Panc1 (cell line): ENCODE results near the gene COL5A2. TPM values are rescaled to one million over a fixed set of nuclear protein-coding genes. Genes with fewer than 3 reads are reported as not detected.

Source experiments
- ATAC-seq: fragments of 200-7000 bp; cut with Tn5 transposase; 2 replicates; pipeline ENCODE4 v1.9.1; 2020; ENCODE audit warnings: mild to moderate bottlenecking, moderate library complexity
- BruUV-seq: library from RNA; stranded (reverse); fragments of 400-500 nt; replicated peaks from 2 replicates; lab custom pipeline; 2021; lab: Mats Ljungman, UMichigan
- CTCF ChIA-PET: fragments of 300-600 bp; sonication (Branson Sonifier 250); formaldehyde crosslinking; loops from one replicate; lab custom pipeline; 2022; ENCODE audit warnings: antibody characterized with exemption; lab: Charles Lee
- POLR2A ChIA-PET: fragments of 300-600 bp; sonication (Branson Sonifier 250); formaldehyde crosslinking; loops from one replicate; lab custom pipeline; 2022; ENCODE audit warnings: antibody characterized with exemption; lab: Charles Lee
- DNase-seq: peaks from one replicate; pipeline ENCODE4 v3.0.0-alpha.2; 2010; ENCODE audit warnings: low read depth, low spot score
- H3K27ac ChIP-seq: 2 replicates; pipeline ENCODE4 v1.5.1; 2011; ENCODE audit warnings: mild to moderate bottlenecking, low read length, inconsistent platforms
- H3K27me3 ChIP-seq: fragments of 200-500 bp; sonication (Bioruptor generic); 2 replicates; pipeline ENCODE4 v1.6.0; 2014; ENCODE audit warnings: low read length, inconsistent platforms; ENCODE audit not compliant: control insufficient read depth, insufficient read depth
- H3K36me3 ChIP-seq: fragments of 200-500 bp; sonication (Bioruptor generic); 2 replicates; pipeline ENCODE4 v1.5.1; 2014; ENCODE audit warnings: inconsistent platforms, mild to moderate bottlenecking, low read length, moderate library complexity; ENCODE audit not compliant: control insufficient read depth, insufficient read depth
- H3K4me1 ChIP-seq: 2 replicates; pipeline ENCODE4 v1.5.1; 2011; ENCODE audit warnings: inconsistent platforms, mild to moderate bottlenecking, low read length, moderate library complexity; ENCODE audit not compliant: control insufficient read depth, insufficient read depth
- H3K4me3 ChIP-seq, 2 experiments: 2 replicates each; pipeline ENCODE4 v1.5.1; 2011 to 2012; ENCODE audit warnings: low read depth in 2 of 2, low read length in 2 of 2, mild to moderate bottlenecking in 2 of 2, inconsistent platforms in 1 of 2, moderate library complexity in 1 of 2
- H3K9me3 ChIP-seq: fragments of 200-500 bp; sonication (Bioruptor generic); 2 replicates; pipeline ENCODE4 v1.5.1; 2014; ENCODE audit warnings: low read depth, mild to moderate bottlenecking, inconsistent platforms, low read length, moderate library complexity; ENCODE audit not compliant: control insufficient read depth, insufficient read depth
- POLR2AphosphoS5 ChIP-seq: IDR thresholded peaks from 2 replicates; pipeline ENCODE4 v1.6.1; 2012; ENCODE audit warnings: mild to moderate bottlenecking, low read depth, low read length, moderate library complexity
- SIN3A ChIP-seq: IDR thresholded peaks from 2 replicates; pipeline ENCODE4 v1.6.1; 2012; ENCODE audit warnings: low read depth, mild to moderate bottlenecking, low read length, moderate library complexity, borderline replicate concordance; ENCODE audit not compliant: insufficient read depth
- TCF7L2 ChIP-seq: IDR thresholded peaks from 2 replicates; pipeline ENCODE4 v1.6.1; 2011; ENCODE audit warnings: mild to moderate bottlenecking, low read depth, low read length, inconsistent platforms
- in situ Hi-C: cut with HindIII; loops from 2 replicates; pipeline ENCODE4 v1.10.0; 2016; ENCODE audit warnings: low sequenced_read_pairs, low pct_unique_long_range_greater_than_20kb
- intact Hi-C: fragments of 100-400 bp; cut with micrococcal nuclease; formaldehyde crosslinking; loops from one replicate; pipeline ENCODE4 v1.10.0; 2022; ENCODE audit not compliant: unreplicated experiment
- total RNA-seq: library from RNA; stranded (reverse); gene quantifications from one replicate; pipeline ENCODE4 v1.2.1, GENCODE V29; 2021; ENCODE audit not compliant: unreplicated experiment
- TF ChIP-seq, protein P1 (sequence below), 2 experiments: IDR thresholded peaks; 2 replicates each; pipeline ENCODE4 v1.6.1; 2011 to 2012; ENCODE audit warnings: low read depth in 2 of 2, control low read depth in 1 of 2, low read length in 1 of 2, mild to moderate bottlenecking in 1 of 2, moderate library complexity in 1 of 2; ENCODE audit not compliant: insufficient read depth in 1 of 2
- TF ChIP-seq, protein P2 (sequence below): fragments of 450-650 bp; IDR thresholded peaks from 2 replicates; pipeline ENCODE4 v1.5.1; 2017; ENCODE audit warnings: mild to moderate bottlenecking

COL5A2 gene
- total RNA-seq, 1 experiment from 2014 or later, result 144 TPM

DNA sequence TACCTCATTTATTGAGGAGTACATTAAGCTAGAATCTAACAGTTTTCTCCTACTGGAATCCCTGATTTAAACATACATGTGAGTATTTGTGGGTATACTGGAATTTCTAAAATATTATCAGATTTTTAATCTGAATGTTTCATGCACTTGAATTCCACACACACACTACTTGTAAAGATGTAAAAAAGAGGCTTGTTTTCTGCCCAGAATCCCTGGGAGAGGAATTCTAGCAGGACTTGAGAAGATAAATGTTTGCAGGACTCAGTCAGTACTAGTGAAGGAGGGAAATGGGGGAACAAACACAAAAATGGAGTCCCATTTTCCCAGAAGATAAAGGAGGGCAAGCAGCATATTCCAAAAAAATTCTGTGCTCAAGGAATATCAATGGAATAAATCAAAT is 17.0 kb downstream of the COL5A2 start:
- no peak overlapping the region for H3K4me3 ChIP-seq
- H3K27ac ChIP-seq, result peak overlapping the region; percentile 86
- intact Hi-C loops, result no loop called here
- H3K27me3 ChIP-seq, result no peaks in the 10 kb centered on the region
- no peaks in the 10 kb centered on the region for H3K36me3 ChIP-seq
- H3K4me1 ChIP-seq, result peaks cover 74% of the 10 kb centered on the region
- ChIA-PET POLR2A (no interaction called here), CTCF (no interaction called here)
- ATAC-seq, result no peak
- in situ Hi-C loops, result no loop called here
- no peaks in the 10 kb centered on the region for H3K9me3 ChIP-seq
- no TSS peak for BruUV-seq
- no peak for DNase-seq
- TF ChIP-seq SIN3A (no peak), TCF7L2 (no peak), POLR2AphosphoS5 (no peak)
- TF ChIP-seq, protein P1, sequence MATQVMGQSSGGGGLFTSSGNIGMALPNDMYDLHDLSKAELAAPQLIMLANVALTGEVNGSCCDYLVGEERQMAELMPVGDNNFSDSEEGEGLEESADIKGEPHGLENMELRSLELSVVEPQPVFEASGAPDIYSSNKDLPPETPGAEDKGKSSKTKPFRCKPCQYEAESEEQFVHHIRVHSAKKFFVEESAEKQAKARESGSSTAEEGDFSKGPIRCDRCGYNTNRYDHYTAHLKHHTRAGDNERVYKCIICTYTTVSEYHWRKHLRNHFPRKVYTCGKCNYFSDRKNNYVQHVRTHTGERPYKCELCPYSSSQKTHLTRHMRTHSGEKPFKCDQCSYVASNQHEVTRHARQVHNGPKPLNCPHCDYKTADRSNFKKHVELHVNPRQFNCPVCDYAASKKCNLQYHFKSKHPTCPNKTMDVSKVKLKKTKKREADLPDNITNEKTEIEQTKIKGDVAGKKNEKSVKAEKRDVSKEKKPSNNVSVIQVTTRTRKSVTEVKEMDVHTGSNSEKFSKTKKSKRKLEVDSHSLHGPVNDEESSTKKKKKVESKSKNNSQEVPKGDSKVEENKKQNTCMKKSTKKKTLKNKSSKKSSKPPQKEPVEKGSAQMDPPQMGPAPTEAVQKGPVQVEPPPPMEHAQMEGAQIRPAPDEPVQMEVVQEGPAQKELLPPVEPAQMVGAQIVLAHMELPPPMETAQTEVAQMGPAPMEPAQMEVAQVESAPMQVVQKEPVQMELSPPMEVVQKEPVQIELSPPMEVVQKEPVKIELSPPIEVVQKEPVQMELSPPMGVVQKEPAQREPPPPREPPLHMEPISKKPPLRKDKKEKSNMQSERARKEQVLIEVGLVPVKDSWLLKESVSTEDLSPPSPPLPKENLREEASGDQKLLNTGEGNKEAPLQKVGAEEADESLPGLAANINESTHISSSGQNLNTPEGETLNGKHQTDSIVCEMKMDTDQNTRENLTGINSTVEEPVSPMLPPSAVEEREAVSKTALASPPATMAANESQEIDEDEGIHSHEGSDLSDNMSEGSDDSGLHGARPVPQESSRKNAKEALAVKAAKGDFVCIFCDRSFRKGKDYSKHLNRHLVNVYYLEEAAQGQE (IDR thresholded peaks at IDR 0.05; ENCODE audit: insufficient read depth in 1 of 2, low read depth in 2 of 2, low read length in 1 of 2), result no peak
- TF ChIP-seq, protein P2, sequence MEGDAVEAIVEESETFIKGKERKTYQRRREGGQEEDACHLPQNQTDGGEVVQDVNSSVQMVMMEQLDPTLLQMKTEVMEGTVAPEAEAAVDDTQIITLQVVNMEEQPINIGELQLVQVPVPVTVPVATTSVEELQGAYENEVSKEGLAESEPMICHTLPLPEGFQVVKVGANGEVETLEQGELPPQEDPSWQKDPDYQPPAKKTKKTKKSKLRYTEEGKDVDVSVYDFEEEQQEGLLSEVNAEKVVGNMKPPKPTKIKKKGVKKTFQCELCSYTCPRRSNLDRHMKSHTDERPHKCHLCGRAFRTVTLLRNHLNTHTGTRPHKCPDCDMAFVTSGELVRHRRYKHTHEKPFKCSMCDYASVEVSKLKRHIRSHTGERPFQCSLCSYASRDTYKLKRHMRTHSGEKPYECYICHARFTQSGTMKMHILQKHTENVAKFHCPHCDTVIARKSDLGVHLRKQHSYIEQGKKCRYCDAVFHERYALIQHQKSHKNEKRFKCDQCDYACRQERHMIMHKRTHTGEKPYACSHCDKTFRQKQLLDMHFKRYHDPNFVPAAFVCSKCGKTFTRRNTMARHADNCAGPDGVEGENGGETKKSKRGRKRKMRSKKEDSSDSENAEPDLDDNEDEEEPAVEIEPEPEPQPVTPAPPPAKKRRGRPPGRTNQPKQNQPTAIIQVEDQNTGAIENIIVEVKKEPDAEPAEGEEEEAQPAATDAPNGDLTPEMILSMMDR, result no peak

DNA sequence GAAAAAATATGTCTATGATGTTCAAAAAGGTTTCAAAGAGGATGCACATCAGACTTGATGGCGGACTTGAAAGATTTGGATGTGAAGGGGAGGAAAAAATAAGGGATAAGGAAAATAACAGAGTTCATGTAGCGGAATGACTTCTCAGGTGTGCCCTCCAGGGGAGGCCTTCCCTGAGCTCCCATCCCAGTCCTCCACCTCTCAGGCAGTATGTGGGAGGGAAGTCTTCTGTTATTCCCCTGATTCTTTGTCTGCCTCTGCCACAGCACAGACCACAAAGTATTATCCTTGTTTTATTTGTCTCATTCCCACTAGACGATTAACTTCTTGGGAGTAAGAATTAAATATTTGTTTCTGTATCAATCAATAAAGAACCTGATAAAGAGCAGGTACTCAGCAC is 17.7 kb downstream of the COL5A2 start:
- in situ Hi-C loops, result no loop called here
- DNase-seq, result no peak
- POLR2A ChIA-PET, result no interaction called here
- peak overlapping the region; percentile 86 for H3K27ac ChIP-seq
- no peaks in the 10 kb centered on the region for H3K36me3 ChIP-seq
- TF ChIP-seq, protein P2, result no peak
- TF ChIP-seq SIN3A (no peak), TCF7L2 (no peak), POLR2AphosphoS5 (no peak)
- CTCF ChIA-PET, result no interaction called here
- peaks cover 68% of the 10 kb centered on the region for H3K4me1 ChIP-seq
- BruUV-seq, result no TSS peak
- H3K9me3 ChIP-seq, result no peaks in the 10 kb centered on the region
- H3K27me3 ChIP-seq, result no peaks in the 10 kb centered on the region
- intact Hi-C loops, result no loop called here
- no peak for ATAC-seq
- H3K4me3 ChIP-seq, result no peak overlapping the region
